ENCODE results near the gene CST3. TPM values are rescaled to one million over a fixed set of nuclear protein-coding genes. Genes with fewer than 3 reads are reported as not detected.

CST3 gene
- total and polyA plus RNA-seq, 2 of the 8 experiments (the other 6 are each of a cell fraction or from before 2014, with no cell fraction given) = 53.2 to 184 TPM

- Histone ChIP-seq H2AFZ (ENCODE audit: low read length) (no peak overlapping the region), H3K4me1 (replicated peaks in 1 of 4; ENCODE audit: control insufficient read depth in 3 of 4, insufficient read depth in 4 of 4, low read length in 3 of 4) (peaks cover 0 to 3% (median 0%) of the 10 kb centered on the region in 4 experiments; a peak in 4 of 7 replicates), H3K4me3 (ENCODE audit: extremely low read depth in 1 of 4, insufficient read depth in 2 of 4, low read depth in 3 of 4, low read length in 4 of 4) (no peak overlapping the region), H3K27me3 (replicated peaks in 1 of 4; ENCODE audit: control insufficient read depth in 3 of 4, extremely low read depth in 1 of 4, insufficient read depth in 3 of 4, low read length in 3 of 4) (no peaks in the 10 kb centered on the region; a peak in 1 of 7 replicates), H3K4ac (replicated peaks; ENCODE audit: insufficient read length, low read depth, low read length) (no peak overlapping the region), H2BK5ac (ENCODE audit: low read depth, low read length) (no peak overlapping the region), H4K20me1 (replicated peaks in 1 of 2; ENCODE audit: control insufficient read depth in 1 of 2, insufficient read depth in 2 of 2, low read length in 2 of 2) (no peaks in the 10 kb centered on the region), H2BK20ac (ENCODE audit: low read length) (no peak overlapping the region), H3K23ac (ENCODE audit: insufficient read length) (no peak overlapping the region), H3K4me2 (ENCODE audit: insufficient read depth in 1 of 2, low read depth in 2 of 2, low read length in 2 of 2) (no peak overlapping the region), H3K56ac (replicated peaks; ENCODE audit: insufficient read length, low read depth, low read length) (no peak overlapping the region), H3K36me3 (ENCODE audit: control insufficient read depth in 2 of 4, insufficient read depth in 4 of 4, low read length in 3 of 4) (no peaks in the 10 kb centered on the region), H3K14ac (ENCODE audit: insufficient read length) (no peak overlapping the region), H3K9me3 (ENCODE audit: insufficient read depth in 2 of 2, low read depth in 1 of 2, low read length in 1 of 2) (no peaks in the 10 kb centered on the region), H3K9ac (replicated peaks in 1 of 4; ENCODE audit: extremely low read depth in 1 of 4, low read depth in 3 of 4, low read length in 3 of 4) (no peak overlapping the region), H3K23me2 (ENCODE audit: low read depth, low read length) (no peaks in the 10 kb centered on the region; the same call in 1 of the 2 replicates), H2BK15ac (ENCODE audit: low read length) (no peak overlapping the region), H4K91ac (replicated peaks; ENCODE audit: insufficient read length, low read length) (no peak overlapping the region), H3K79me2 (ENCODE audit: control insufficient read depth in 1 of 2, insufficient read depth in 2 of 2, low read length in 2 of 2) (no peaks in the 10 kb centered on the region), H3K18ac (ENCODE audit: extremely low read depth, low read length) (no peak overlapping the region), H2AK5ac (ENCODE audit: low read depth, low read length) (no peak overlapping the region), H4K8ac (ENCODE audit: extremely low read depth, insufficient read depth, low read length) (no peak overlapping the region), H2BK120ac (replicated peaks; ENCODE audit: low read depth, low read length) (no peak overlapping the region), H2BK12ac (ENCODE audit: low read depth, low read length) (no peak overlapping the region), H3K27ac (ENCODE audit: low read depth, low read length) (no peak overlapping the region), H3K79me1 (ENCODE audit: low read depth, low read length) (no peaks in the 10 kb centered on the region), H4K5ac (ENCODE audit: insufficient read length, low read depth, low read length) (no peak overlapping the region)
- DNase-seq (ENCODE audit: low read depth in 1 of 2, low spot score in 2 of 2) (no peak), FAIRE-seq (no peak)
- WGBS, 2 experiments (ENCODE audit: extremely low coverage in 1 of 2, insufficient coverage in 1 of 2, insufficient read length in 1 of 2, insufficient replicate concordance in 2 of 2, low coverage in 1 of 2, low lambda C conversion rate in 2 of 2, missing lambda C conversion rate in 1 of 2) = 88% methylated on average over 6 of the region's 6 CpGs; no CpG with 5 or more reads in 1 of the 2 experiments
- CTCF ChIA-PET (ENCODE audit: partially characterized antibody) = no interaction called here
- POLR2A ChIA-PET (ENCODE audit: partially characterized antibody) = no interaction called here
- TF ChIP-seq ZNF274 (IDR thresholded peaks at IDR 0.05; ENCODE audit: borderline replicate concordance, extremely low read depth, low read length) (no peak), YY1 (IDR thresholded peaks at IDR 0.05; ENCODE audit: low read depth, low read length) (no peak), TCF12 (IDR thresholded peaks at IDR 0.05; ENCODE audit: low read depth, low read length) (no peak)
Measured at GRCh38 chr20:23643659-23644058, 5.9 kb upstream of the CST3 start.

Data from H1 (cell line).